A673 (cell line): Measurements from ENCODE around the gene INSRR. TPM values are rescaled to one million over a fixed set of nuclear protein-coding genes. Genes with fewer than 3 reads are reported as not detected.

Source experiments
- BruUV-seq: library from RNA; stranded (reverse); fragments of 400-500 nt; replicated peaks from 2 replicates; lab custom pipeline; 2021; lab: Mats Ljungman, UMichigan
- CTCF ChIA-PET: fragments of 300-600 bp; sonication (Branson Sonifier 250); formaldehyde crosslinking; loops from one replicate; lab custom pipeline; 2022; ENCODE audit warnings: antibody characterized with exemption; lab: Charles Lee
- POLR2A ChIA-PET: fragments of 300-600 bp; sonication (Branson Sonifier 250); formaldehyde crosslinking; loops from one replicate; lab custom pipeline; 2022; ENCODE audit warnings: antibody characterized with exemption; ENCODE audit not compliant: low non-redundant PET; lab: Charles Lee
- DNase-seq: peaks from one replicate; pipeline ENCODE4 v3.0.0-alpha.2; 2015; ENCODE audit warnings: low spot score
- H3K27ac ChIP-seq: fragments of 200-600 bp; sonication (generic); 2 replicates; pipeline ENCODE4 v1.5.1; 2016; ENCODE audit warnings: mixed run types, low read depth, mild to moderate bottlenecking, mixed read lengths, antibody characterized with exemption, low read length; ENCODE audit not compliant: poor library complexity, severe bottlenecking
- H3K27me3 ChIP-seq: fragments of 200-600 bp; sonication (generic); replicated peaks from 2 replicates; pipeline ENCODE4 v1.6.1; 2017; ENCODE audit warnings: mixed run types, low read depth, mild to moderate bottlenecking, mixed read lengths, antibody characterized with exemption, low read length; ENCODE audit not compliant: insufficient read depth, poor library complexity
- H3K36me3 ChIP-seq: fragments of 200-600 bp; sonication (generic); 2 replicates; pipeline ENCODE4 v1.6.1; 2016; ENCODE audit warnings: mixed run types, mild to moderate bottlenecking, mixed read lengths, antibody characterized with exemption, low read length; ENCODE audit not compliant: insufficient read depth, poor library complexity, severe bottlenecking
- H3K4me1 ChIP-seq: fragments of 200-600 bp; sonication (generic); 2 replicates; pipeline ENCODE4 v1.6.1; 2017; ENCODE audit warnings: mixed run types, mild to moderate bottlenecking, mixed read lengths, antibody characterized with exemption, low read length; ENCODE audit not compliant: insufficient read depth, poor library complexity, severe bottlenecking
- H3K4me3 ChIP-seq: fragments of 200-600 bp; sonication (generic); 2 replicates; pipeline ENCODE4 v1.5.1; 2016; ENCODE audit warnings: low read depth, mixed run types, mild to moderate bottlenecking, mixed read lengths, low read length; ENCODE audit not compliant: poor library complexity, severe bottlenecking
- H3K9me3 ChIP-seq: fragments of 200-600 bp; sonication (generic); 2 replicates; pipeline ENCODE4 v1.6.1; 2016; ENCODE audit warnings: mixed run types, low read depth, mild to moderate bottlenecking, mixed read lengths, antibody characterized with exemption, low read length; ENCODE audit not compliant: poor library complexity, severe bottlenecking
- EZH2 ChIP-seq: fragments of 200-600 bp; sonication (generic); IDR thresholded peaks from 2 replicates; pipeline ENCODE4 v1.6.1; 2017; ENCODE audit warnings: borderline replicate concordance, low read depth, mild to moderate bottlenecking, mixed read lengths, antibody characterized with exemption, low read length; ENCODE audit not compliant: poor library complexity, severe bottlenecking
- intact Hi-C: fragments of 100-400 bp; cut with micrococcal nuclease; formaldehyde crosslinking; loops from one replicate; pipeline ENCODE4 v1.10.0; 2022; ENCODE audit not compliant: unreplicated experiment
- total RNA-seq: library from RNA; stranded (reverse); gene quantifications from 2 replicates; pipeline ENCODE4 v1.2.3, GENCODE V29; 2021
- TF ChIP-seq, protein P1 (sequence below): fragments of 300-800, 200-600 bp; sonication (generic); conservative IDR thresholded peaks from 2 replicates; pipeline ENCODE4 v1.5.1; 2017; ENCODE audit warnings: low read depth, mild to moderate bottlenecking, antibody characterized with exemption, low read length, moderate library complexity, mixed read lengths

INSRR gene
- total RNA-seq, 1 experiment from 2014 or later = 0.15 TPM

- POLR2A ChIA-PET = no interaction called here
- intact Hi-C loops = no loop called here
- BruUV-seq = no TSS peak
These were observed 12.9 kb downstream of the INSRR start for GRCh38 chr1:156845953-156846545.

DNA sequence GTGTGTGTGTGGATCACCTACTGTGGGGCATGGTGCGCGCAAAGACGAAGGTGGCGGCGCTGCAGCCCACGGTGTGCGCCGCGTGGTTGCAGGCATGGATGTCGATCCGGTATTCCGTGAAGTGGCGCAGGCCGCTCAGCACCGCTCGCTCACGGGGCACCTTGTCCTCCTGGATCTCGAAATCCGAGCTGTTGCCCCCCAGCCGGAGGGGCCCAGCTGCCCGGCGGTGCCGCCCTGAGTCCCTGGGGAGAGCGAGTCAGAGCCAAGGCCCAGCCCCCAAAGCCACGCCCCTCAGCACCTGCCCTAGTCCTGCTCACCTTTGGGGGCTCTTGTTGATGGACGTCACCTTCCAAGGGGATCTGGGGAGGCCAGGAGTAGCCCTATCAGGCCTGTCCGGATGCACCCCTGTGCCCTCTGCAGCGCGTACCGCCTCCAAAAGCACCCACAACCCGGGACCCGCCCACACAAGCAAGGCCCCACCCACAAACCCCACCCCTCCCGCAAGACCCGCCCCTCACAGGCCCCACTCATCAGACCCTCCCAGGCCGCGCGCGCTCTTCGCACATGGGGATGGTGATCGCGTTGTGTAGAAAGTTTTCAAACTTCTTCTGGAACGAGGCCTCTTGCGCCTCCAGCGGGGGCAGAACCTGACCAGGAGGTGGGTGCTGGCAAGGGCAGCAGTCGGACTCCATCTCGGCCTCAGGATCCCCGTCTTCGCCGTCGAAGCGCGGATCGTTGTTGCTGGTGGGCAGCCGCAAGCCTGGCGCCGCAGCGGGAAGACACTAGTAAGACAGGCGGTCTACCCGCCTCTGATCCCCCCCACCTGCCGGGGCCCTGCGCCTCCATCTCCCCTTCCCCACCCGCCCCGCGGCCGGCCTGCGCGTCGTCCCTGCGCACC is 13.6 kb downstream of the INSRR start:
- Histone ChIP-seq H3K36me3 (no peaks in the 10 kb centered on the region), H3K9me3 (no peaks in the 10 kb centered on the region), H3K4me3 (peak overlapping the region; percentile 36), H3K27ac (no peak overlapping the region), H3K27me3 (no peaks in the 10 kb centered on the region), H3K4me1 (no peaks in the 10 kb centered on the region)
- DNase-seq = peak; percentile 30
- no TSS peak for BruUV-seq
- intact Hi-C loops = no loop called here
- no peak for TF ChIP-seq EZH2
- TF ChIP-seq, protein P1, sequence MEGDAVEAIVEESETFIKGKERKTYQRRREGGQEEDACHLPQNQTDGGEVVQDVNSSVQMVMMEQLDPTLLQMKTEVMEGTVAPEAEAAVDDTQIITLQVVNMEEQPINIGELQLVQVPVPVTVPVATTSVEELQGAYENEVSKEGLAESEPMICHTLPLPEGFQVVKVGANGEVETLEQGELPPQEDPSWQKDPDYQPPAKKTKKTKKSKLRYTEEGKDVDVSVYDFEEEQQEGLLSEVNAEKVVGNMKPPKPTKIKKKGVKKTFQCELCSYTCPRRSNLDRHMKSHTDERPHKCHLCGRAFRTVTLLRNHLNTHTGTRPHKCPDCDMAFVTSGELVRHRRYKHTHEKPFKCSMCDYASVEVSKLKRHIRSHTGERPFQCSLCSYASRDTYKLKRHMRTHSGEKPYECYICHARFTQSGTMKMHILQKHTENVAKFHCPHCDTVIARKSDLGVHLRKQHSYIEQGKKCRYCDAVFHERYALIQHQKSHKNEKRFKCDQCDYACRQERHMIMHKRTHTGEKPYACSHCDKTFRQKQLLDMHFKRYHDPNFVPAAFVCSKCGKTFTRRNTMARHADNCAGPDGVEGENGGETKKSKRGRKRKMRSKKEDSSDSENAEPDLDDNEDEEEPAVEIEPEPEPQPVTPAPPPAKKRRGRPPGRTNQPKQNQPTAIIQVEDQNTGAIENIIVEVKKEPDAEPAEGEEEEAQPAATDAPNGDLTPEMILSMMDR = no peak
- POLR2A ChIA-PET = no interaction called here
- CTCF ChIA-PET = no interaction called here

More at GRCh38 chr1:156845953-156846545, 12.9 kb downstream of the INSRR start:
- H3K4me3 ChIP-seq = no peak overlapping the region
- no peak for DNase-seq
- no peak overlapping the region for H3K27ac ChIP-seq
- TF ChIP-seq, protein P1 = no peak
- TF ChIP-seq EZH2 = no peak
- no peaks in the 10 kb centered on the region for H3K4me1 ChIP-seq
- no peaks in the 10 kb centered on the region for H3K27me3 ChIP-seq
- H3K9me3 ChIP-seq = no peaks in the 10 kb centered on the region
- H3K36me3 ChIP-seq = no peaks in the 10 kb centered on the region
- CTCF ChIA-PET = no interaction called here

- peak overlapping the region; percentile 36 for H3K4me3 ChIP-seq
These were observed 14.3 kb downstream of the INSRR start for GRCh38 chr1:156844638-156845037.

More at GRCh38 chr1:156844638-156845037, 14.3 kb downstream of the INSRR start:
- TF ChIP-seq EZH2 = no peak
- TF ChIP-seq, protein P1 = no peak
- H3K9me3 ChIP-seq = no peaks in the 10 kb centered on the region
- BruUV-seq = no TSS peak
- H3K27ac ChIP-seq = no peak overlapping the region
- intact Hi-C loops = no loop called here
- no peaks in the 10 kb centered on the region for H3K4me1 ChIP-seq
- no peaks in the 10 kb centered on the region for H3K36me3 ChIP-seq
- ChIA-PET CTCF (no interaction called here), POLR2A (no interaction called here)
- no peaks in the 10 kb centered on the region for H3K27me3 ChIP-seq
- DNase-seq = no peak
